Tibial nerve (tissue), 4 donors: ENCODE measurements around the gene ADAM21. TPM values are rescaled to one million over a fixed set of nuclear protein-coding genes. Genes with fewer than 3 reads are reported as not detected.
"Not testable (repeated sequence)": the region's sequence is repeated elsewhere in the genome, so short reads cannot be mapped to it uniquely, and the experiment has no call there.

ENCODE experiments used
- DNase-seq, 2 donors: peaks; one replicate each; pipeline ENCODE4 v3.0.0-alpha.2; 2019; ENCODE audit warnings: low spot score in 2 of 2
- H3K27ac ChIP-seq, 4 donors: fragments of 200-600 bp; sonication (generic) in 3 of 4; one replicate each; pipeline ENCODE4 v1.5.1; 2017 to 2019; ENCODE audit warnings: mild to moderate bottlenecking in 1 of 4
- H3K27me3 ChIP-seq, 2 donors: fragments of 200-600 bp; sonication (generic) in 1 of 2; one replicate each; pipeline versions ENCODE4 v1.5.1 to v1.6.0; 2017 to 2019
- H3K36me3 ChIP-seq, 3 donors: fragments of 200-600 bp; sonication (generic); one replicate each; pipeline ENCODE4 v1.5.1; 2018 to 2019
- H3K4me1 ChIP-seq, 4 donors: fragments of 200-600 bp; sonication (generic) in 3 of 4; one replicate each; pipeline ENCODE4 v1.5.1; 2017 to 2019
- H3K4me3 ChIP-seq, 4 donors: fragments of 200-600 bp; sonication (generic) in 3 of 4; one replicate each; pipeline ENCODE4 v1.5.1; 2017 to 2019; ENCODE audit warnings: mild to moderate bottlenecking in 1 of 4, moderate library complexity in 1 of 4
- H3K9me3 ChIP-seq, 4 donors: fragments of 200-600 bp; sonication (generic) in 3 of 4; one replicate each; pipeline ENCODE4 v1.5.1; 2017 to 2019
- EP300 ChIP-seq, 2 donors: sonication (generic); formaldehyde crosslinking; IDR thresholded peaks; one replicate each; pipeline ENCODE4 v1.6.1; 2017; ENCODE audit warnings: antibody characterized with exemption in 2 of 2, mild to moderate bottlenecking in 1 of 2
- POLR2A ChIP-seq, 2 donors: fragments of 450-650 bp; IDR thresholded peaks; one replicate each; pipeline ENCODE4 v1.6.1; 2017; ENCODE audit warnings: antibody characterized with exemption in 2 of 2, mild to moderate bottlenecking in 2 of 2, moderate library complexity in 2 of 2
- WGBS, 2 donors: methylation state at CpG; one replicate each; pipeline ENCODE4 v1.1.5; 2018; 5-methylcytosine and 5-hydroxymethylcytosine counted together
- total RNA-seq, 4 donors: library from RNA; depleted of rRNA; stranded (reverse); fragments of >200 nt; gene quantifications; one replicate each; pipeline ENCODE4 v1.1.0, GENCODE V29; 2016
- TF ChIP-seq, protein P1 (sequence below), 5 experiments: fragments of 200-600 bp in 3 of 5; fragments of 450-650 bp in 2 of 5; sonication (generic) in 3 of 5; IDR thresholded peaks; one replicate each; pipeline ENCODE4 v1.5.1; 2016 to 2019; ENCODE audit warnings: antibody characterized with exemption in 5 of 5, mild to moderate bottlenecking in 3 of 5, moderate library complexity in 2 of 5

The ADAM21 gene
- total RNA-seq, 4 donors from 2014 or later: 0.44 TPM; not detected in 3

DNA sequence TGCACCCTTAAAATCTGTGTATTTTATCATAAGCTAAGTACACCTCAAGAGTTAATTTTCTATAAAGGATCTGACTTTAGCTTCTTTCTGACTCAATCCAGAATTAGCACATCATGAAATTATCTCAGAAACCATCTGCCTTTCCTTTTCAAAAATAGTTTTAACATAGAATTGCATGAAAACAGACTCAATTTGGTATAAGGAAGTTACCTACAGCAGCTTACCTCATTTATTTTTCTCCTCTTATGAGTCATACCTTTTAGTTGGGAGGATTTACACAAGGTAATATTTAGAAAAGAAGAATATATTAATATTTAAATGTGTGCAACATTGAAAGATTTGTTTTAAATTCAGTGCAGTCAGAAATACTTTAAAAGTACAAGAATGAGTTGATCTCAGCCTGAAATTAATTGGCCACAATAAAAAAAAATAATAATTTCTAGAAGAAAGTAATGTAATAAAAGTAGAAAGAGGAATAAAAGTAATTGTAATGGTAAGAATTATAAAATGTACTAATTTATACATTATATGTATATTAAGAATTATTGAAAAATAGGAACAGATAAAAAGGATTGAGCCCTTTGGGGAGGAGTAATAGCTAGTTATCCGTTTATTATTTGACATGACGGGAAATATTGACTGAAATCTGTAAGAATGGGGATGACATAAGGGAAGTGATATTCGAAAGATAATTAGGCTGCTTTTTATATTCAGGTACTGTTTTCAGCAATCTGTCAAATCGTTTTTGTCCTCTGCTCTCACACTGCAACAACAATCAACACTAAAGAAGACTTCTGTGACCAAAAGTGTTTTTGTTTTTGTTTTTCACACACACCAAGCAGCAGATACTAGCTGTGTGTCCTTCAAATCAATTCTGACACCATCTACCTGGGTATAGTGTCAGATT lies 20.5 kb downstream of the ADAM21 start:
- no peak for DNase-seq
- no peak overlapping the region for H3K27ac ChIP-seq

DNA sequence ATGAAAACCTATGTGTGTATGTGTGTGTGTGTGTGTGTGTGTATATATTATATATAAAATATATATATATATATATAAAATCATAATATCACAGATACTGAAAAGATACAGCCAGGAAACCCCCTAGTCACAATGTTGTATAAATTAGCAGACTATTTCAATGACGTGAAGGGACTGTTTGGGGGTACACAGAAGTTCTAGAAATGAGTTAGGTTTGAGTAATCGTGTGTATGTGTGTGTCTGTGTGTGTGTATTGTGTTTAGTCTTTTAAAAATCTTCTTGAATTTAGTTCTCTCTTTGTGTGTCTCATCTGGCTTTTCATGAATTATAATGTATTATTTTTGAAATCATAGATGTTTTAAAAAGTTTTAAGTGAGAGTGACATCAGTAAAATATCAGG lies 21.9 kb downstream of the ADAM21 start:
- no peak overlapping the region for H3K27ac ChIP-seq
- peaks cover 0 to 3% (median 1%) of the 10 kb centered on the region in 4 donors for H3K9me3 ChIP-seq
- peaks cover 0 to 22% (median 0%) of the 10 kb centered on the region in 3 donors for H3K36me3 ChIP-seq
- H3K4me3 ChIP-seq: no peak overlapping the region
- no peaks in the 10 kb centered on the region for H3K4me1 ChIP-seq
- 73 to 82% methylated on average over 2 of the region's 2 CpGs for WGBS, 2 donors
- no peak for DNase-seq
- TF ChIP-seq, protein P1, sequence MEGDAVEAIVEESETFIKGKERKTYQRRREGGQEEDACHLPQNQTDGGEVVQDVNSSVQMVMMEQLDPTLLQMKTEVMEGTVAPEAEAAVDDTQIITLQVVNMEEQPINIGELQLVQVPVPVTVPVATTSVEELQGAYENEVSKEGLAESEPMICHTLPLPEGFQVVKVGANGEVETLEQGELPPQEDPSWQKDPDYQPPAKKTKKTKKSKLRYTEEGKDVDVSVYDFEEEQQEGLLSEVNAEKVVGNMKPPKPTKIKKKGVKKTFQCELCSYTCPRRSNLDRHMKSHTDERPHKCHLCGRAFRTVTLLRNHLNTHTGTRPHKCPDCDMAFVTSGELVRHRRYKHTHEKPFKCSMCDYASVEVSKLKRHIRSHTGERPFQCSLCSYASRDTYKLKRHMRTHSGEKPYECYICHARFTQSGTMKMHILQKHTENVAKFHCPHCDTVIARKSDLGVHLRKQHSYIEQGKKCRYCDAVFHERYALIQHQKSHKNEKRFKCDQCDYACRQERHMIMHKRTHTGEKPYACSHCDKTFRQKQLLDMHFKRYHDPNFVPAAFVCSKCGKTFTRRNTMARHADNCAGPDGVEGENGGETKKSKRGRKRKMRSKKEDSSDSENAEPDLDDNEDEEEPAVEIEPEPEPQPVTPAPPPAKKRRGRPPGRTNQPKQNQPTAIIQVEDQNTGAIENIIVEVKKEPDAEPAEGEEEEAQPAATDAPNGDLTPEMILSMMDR (IDR thresholded peaks at IDR 0.05): no peak
- no peak for TF ChIP-seq EP300 (IDR thresholded peaks at IDR 0.05)
- no peak for TF ChIP-seq POLR2A (IDR thresholded peaks at IDR 0.05)
- no peaks in the 10 kb centered on the region for H3K27me3 ChIP-seq

More for the DNA sequence above, 20.5 kb downstream of the ADAM21 start:
- H3K36me3 ChIP-seq: peaks cover 0 to 27% (median 0%) of the 10 kb centered on the region in 3 donors
- no peaks in the 10 kb centered on the region for H3K27me3 ChIP-seq
- 87 to 88% methylated on average over 4 of the region's 4 CpGs for WGBS, 2 donors
- no peaks in the 10 kb centered on the region for H3K4me1 ChIP-seq
- no peak for TF ChIP-seq EP300 (IDR thresholded peaks at IDR 0.05)
- TF ChIP-seq, protein P1 (IDR thresholded peaks at IDR 0.05): no peak
- no peak for TF ChIP-seq POLR2A (IDR thresholded peaks at IDR 0.05)
- H3K4me3 ChIP-seq: no peak overlapping the region
- peaks cover 0 to 3% (median 1%) of the 10 kb centered on the region in 4 donors for H3K9me3 ChIP-seq

DNA sequence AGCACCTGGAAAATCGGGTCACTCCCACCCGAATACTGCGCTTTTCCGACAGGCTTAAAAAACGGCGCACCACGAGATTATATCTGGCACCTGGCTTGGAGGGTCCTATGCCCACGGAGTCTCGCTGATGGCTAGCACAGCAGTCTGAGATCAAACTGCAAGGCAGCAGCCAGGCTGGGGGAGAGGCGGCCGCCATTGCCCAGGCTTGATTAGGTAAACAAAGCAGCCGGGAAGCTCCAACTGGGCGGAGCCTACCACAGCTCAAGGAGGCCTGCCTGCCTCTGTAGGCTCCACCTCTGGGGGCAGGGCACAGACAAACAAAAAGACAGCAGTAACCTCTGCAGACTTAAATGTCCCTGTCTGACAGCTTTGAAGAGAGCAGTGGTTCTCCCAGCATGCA lies 23.5 kb downstream of the ADAM21 start:
- H3K4me1 ChIP-seq, H3K4me3 ChIP-seq, H3K27me3 ChIP-seq, DNase-seq, H3K9me3 ChIP-seq, H3K27ac ChIP-seq: not testable (repeated sequence)
- WGBS, 2 donors: 90 to 97% methylated on average over 9 to 12 of the region's 13 CpGs
- peaks cover 0 to 14% (median 0%) of the 10 kb centered on the region in 3 donors for H3K36me3 ChIP-seq

DNA sequence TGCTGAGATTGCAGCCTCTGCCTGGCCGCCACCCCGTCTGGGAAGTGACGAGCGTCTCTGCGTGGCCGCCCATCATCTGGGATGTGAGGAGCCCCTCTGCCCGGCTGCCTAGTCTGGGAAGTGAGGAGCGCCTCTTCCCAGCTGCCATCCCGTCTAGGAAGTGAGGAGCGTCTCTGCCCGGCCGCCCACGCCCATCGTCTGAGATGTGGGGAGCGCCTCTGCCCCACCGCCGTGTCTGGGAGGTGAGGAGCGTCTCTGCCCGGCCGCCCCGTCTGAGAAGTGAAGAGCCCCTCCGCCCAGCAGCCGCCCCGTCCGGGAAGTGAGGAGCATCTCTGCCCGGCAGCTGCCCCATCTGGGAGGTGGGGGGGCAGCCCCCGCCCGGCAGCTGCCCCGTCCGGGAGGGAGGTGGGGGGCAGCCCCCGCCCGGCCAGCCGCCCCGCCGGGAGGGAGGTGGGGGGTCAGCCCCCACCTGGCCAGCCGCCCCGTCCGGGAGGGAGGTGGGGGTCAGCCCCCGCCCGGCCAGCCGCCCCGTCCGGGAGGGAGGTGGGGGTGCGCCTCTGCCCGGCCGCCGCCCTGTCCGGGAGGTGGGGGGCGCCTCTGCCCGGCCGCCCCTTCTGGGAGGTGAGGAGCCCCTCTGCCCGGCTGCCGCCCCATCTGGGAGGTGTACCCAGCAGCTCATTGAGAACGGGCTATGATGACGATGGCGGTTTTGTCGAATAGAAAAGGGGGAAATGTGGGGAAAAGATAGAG lies 25.6 kb downstream of the ADAM21 start:
- H3K36me3 ChIP-seq, H3K4me1 ChIP-seq, H3K27me3 ChIP-seq, DNase-seq, H3K27ac ChIP-seq, H3K9me3 ChIP-seq, H3K4me3 ChIP-seq: not testable (repeated sequence)
- 94 to 96% methylated on average over 29 to 30 of the region's 57 CpGs for WGBS, 2 donors

DNA sequence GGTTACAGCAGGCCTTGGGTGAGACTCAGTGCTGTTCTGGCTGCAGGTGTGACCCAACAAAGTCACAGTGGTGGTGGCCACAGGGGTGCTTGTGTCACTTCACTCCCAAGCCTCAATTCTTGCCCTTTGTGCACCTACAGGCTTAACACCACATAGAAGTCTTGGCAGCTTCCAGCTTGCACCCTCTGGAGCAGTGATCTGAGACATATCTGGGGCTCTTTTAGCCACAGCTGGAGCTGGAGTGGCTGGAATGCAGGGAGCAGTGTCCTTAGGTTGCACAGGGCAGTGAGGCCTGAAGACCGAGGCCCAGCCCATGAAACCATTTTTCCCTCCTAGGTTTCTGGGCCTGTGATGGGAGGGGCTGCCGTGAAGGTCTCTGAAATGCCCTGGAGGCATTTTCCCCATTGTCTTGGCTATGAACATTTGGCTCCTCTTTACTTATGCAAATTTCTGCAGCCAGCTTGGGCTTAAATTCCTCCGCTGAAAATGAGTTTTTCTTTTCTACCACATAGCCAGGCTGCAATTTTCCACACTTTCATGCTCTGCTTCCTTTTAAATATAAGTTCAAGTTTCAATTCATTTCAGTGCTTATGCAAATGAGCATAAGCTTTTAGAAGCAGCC lies 37.7 kb downstream of the ADAM21 start:
- Histone ChIP-seq H3K36me3 (peaks cover 0 to 63% (median 7%) of the 10 kb centered on the region in 3 donors), H3K27me3 (no peaks in the 10 kb centered on the region), H3K9me3 (peaks cover 0 to 87% (median 9%) of the 10 kb centered on the region in 4 donors), H3K27ac (no peak overlapping the region), H3K4me1 (no peaks in the 10 kb centered on the region), H3K4me3 (no peak overlapping the region)
- TF ChIP-seq, protein P1 (IDR thresholded peaks at IDR 0.05): no peak
- TF ChIP-seq EP300 (IDR thresholded peaks at IDR 0.05): no peak
- no peak for TF ChIP-seq POLR2A (IDR thresholded peaks at IDR 0.05)
- no peak for DNase-seq
- 84 to 94% methylated on average over 2 to 3 of the region's 3 CpGs for WGBS, 2 donors
